Endothelial cell of umbilical vein (primary cell): ENCODE results near the gene SEC24C. TPM values are rescaled to one million over a fixed set of nuclear protein-coding genes. Genes with fewer than 3 reads are reported as not detected.

Experiments used
- BruUV-seq: library from RNA; stranded (reverse); fragments of 400-500 nt; replicated peaks from 2 replicates; lab custom pipeline; 2021; lab: Mats Ljungman, UMichigan
- CTCF ChIA-PET: fragments of 300-600, 350-600 bp; sonication (Branson Sonifier 250); formaldehyde crosslinking; loops from one replicate; lab custom pipeline; 2021; ENCODE audit warnings: antibody characterized with exemption, inconsistent platforms; lab: Charles Lee
- POLR2A ChIA-PET: fragments of 300-600, 350-600 bp; sonication (Branson Sonifier 250); formaldehyde crosslinking; loops from one replicate; lab custom pipeline; 2021; ENCODE audit warnings: antibody characterized with exemption, inconsistent platforms; lab: Charles Lee
- DNase-seq: peaks from one replicate; pipeline ENCODE4 v3.0.0-alpha.2; 2011; ENCODE audit warnings: low read depth, low spot score
- FAIRE-seq: peaks from 2 replicates; lab custom pipeline; 2011; peaks lifted over from hg19 to GRCh38; lab: Jason Lieb, UNC
- H2AFZ ChIP-seq: 2 replicates; pipeline ENCODE4 v1.6.0; 2012; ENCODE audit warnings: low read depth, low read length, control low read depth, inconsistent platforms
- H3K27ac ChIP-seq: 2 replicates; pipeline ENCODE4 v1.5.1; 2011; ENCODE audit warnings: low read depth, mild to moderate bottlenecking, control low read depth, low read length, moderate library complexity; ENCODE audit not compliant: insufficient read depth
- H3K27me3 ChIP-seq, 2 experiments: 2 replicates each; pipeline versions ENCODE4 v1.6.0 to v1.6.1; 2011; ENCODE audit warnings: low read length in 2 of 2, mixed read lengths in 1 of 2; ENCODE audit not compliant: control insufficient read depth in 2 of 2, insufficient read depth in 2 of 2
- H3K36me3 ChIP-seq, 2 experiments: 2 replicates in 1 of 2; 3 replicates in 1 of 2; pipeline ENCODE4 v1.5.1; 2011; ENCODE audit warnings: low read length in 2 of 2, mild to moderate bottlenecking in 1 of 2, moderate library complexity in 1 of 2; ENCODE audit not compliant: control insufficient read depth in 2 of 2, insufficient read depth in 2 of 2; ENCODE audit errors: extremely low read depth in 1 of 2
- H3K4me1 ChIP-seq: 3 replicates; pipeline ENCODE4 v1.5.1; 2011; ENCODE audit warnings: mild to moderate bottlenecking, low read length; ENCODE audit not compliant: control insufficient read depth, insufficient read depth; ENCODE audit errors: extremely low read depth
- H3K4me2 ChIP-seq: 2 replicates; pipeline ENCODE4 v1.6.1; 2011; ENCODE audit warnings: low read length, control low read depth, mixed read lengths; ENCODE audit not compliant: insufficient read depth
- H3K4me3 ChIP-seq, 3 experiments: fragments of 200-600 bp in 1 of 3; sonication (generic), shearing (Covaris generic) in 1 of 3; replicated peaks in 1 of 3; 2 replicates each; pipeline ENCODE4 v1.5.1; 2011 to 2016; ENCODE audit warnings: control low read depth in 3 of 3, low read length in 3 of 3, mild to moderate bottlenecking in 2 of 3, inconsistent platforms in 1 of 3, low read depth in 1 of 3, moderate library complexity in 1 of 3; ENCODE audit not compliant: insufficient read depth in 1 of 3
- H3K79me2 ChIP-seq: 2 replicates; pipeline ENCODE4 v1.6.0; 2012; ENCODE audit warnings: low read length, inconsistent platforms; ENCODE audit not compliant: control insufficient read depth, insufficient read depth
- H3K9ac ChIP-seq: replicated peaks from 2 replicates; pipeline ENCODE3; 2011; ENCODE audit warnings: low read length, control low read depth; ENCODE audit not compliant: insufficient read depth; ENCODE audit errors: extremely low read depth
- H3K9me1 ChIP-seq: replicated peaks from 3 replicates; pipeline ENCODE4 v1.6.0; 2011; ENCODE audit warnings: mild to moderate bottlenecking, low read length; ENCODE audit not compliant: control insufficient read depth, insufficient read depth; ENCODE audit errors: extremely low read depth
- H3K9me3 ChIP-seq: replicated peaks from 2 replicates; pipeline ENCODE4 v1.5.1; 2012; ENCODE audit warnings: low read length, inconsistent platforms; ENCODE audit not compliant: control insufficient read depth, insufficient read depth
- H4K20me1 ChIP-seq: replicated peaks from 2 replicates; pipeline ENCODE3; 2011; ENCODE audit warnings: mild to moderate bottlenecking, low read length; ENCODE audit not compliant: control insufficient read depth, insufficient read depth; ENCODE audit errors: extremely low read depth
- CTCF ChIP-seq, 2 donors: IDR thresholded peaks; 1 replicate in 1 of 2; 2 replicates in 1 of 2; pipeline ENCODE4 v1.5.1; 2011; ENCODE audit warnings: low read length in 2 of 2, mild to moderate bottlenecking in 2 of 2, moderate library complexity in 2 of 2, control low read depth in 1 of 2, inconsistent platforms in 1 of 2, low read depth in 1 of 2; ENCODE audit not compliant: insufficient read depth in 1 of 2; ENCODE audit errors: extremely low read depth in 1 of 2
- EZH2 ChIP-seq: IDR thresholded peaks from 2 replicates; pipeline ENCODE4 v1.6.1; 2012; ENCODE audit warnings: borderline replicate concordance, low read depth, mild to moderate bottlenecking, moderate library complexity, low read length, inconsistent platforms; ENCODE audit not compliant: severe bottlenecking
- FOS ChIP-seq: IDR thresholded peaks from 2 replicates; pipeline ENCODE4 v1.6.1; 2011; ENCODE audit warnings: mild to moderate bottlenecking, low read length, moderate library complexity, borderline replicate concordance; ENCODE audit not compliant: insufficient read depth
- GATA2 ChIP-seq: IDR thresholded peaks from 2 replicates; pipeline ENCODE4 v1.7.0; 2011; ENCODE audit warnings: low read depth, mild to moderate bottlenecking, moderate library complexity, mixed read lengths, low read length; ENCODE audit not compliant: insufficient read length, insufficient read depth
- JUN ChIP-seq: IDR thresholded peaks from 2 replicates; pipeline ENCODE4 v1.6.1; 2011; ENCODE audit warnings: borderline replicate concordance, low read depth; ENCODE audit not compliant: insufficient read length, insufficient read depth
- MAX ChIP-seq: IDR thresholded peaks from 2 replicates; pipeline ENCODE4 v1.6.1; 2011; ENCODE audit not compliant: insufficient read depth, insufficient read length
- MYC ChIP-seq: IDR thresholded peaks from one replicate; pipeline ENCODE4 v1.6.1; 2011; ENCODE audit warnings: mild to moderate bottlenecking, low read depth, low read length
- POLR2A ChIP-seq: IDR thresholded peaks from 2 replicates; pipeline ENCODE4 v1.6.1; 2012; ENCODE audit warnings: low read depth, mild to moderate bottlenecking, control low read depth, low read length
- POLR2AphosphoS5 ChIP-seq: IDR thresholded peaks from 2 replicates; pipeline ENCODE4 v1.6.1; 2012; ENCODE audit warnings: low read depth, mild to moderate bottlenecking, control low read depth, low read length, moderate library complexity; ENCODE audit not compliant: insufficient read depth
- dilution Hi-C: fragments of 300-500 bp; cut with MboI; formaldehyde crosslinking; loops from one replicate; pipeline ENCODE4 v1.15.0; 2019; ENCODE audit warnings: low sequenced_read_pairs; ENCODE audit not compliant: extremely low pct_ligation_motif_present
- intact Hi-C: fragments of 100-400 bp; cut with micrococcal nuclease; formaldehyde crosslinking; loops from one replicate; pipeline ENCODE4 v1.10.0; 2022
- polyA plus RNA-seq, 4 experiments: library from polyadenylated mRNA; depleted of rRNA in 3 of 4; stranded (reverse) in 3 of 4; unstranded in 1 of 4; fragments of >200 nt; gene quantifications; 2 replicates each; pipeline versions ENCODE4 v1.2.1 to v1.2.3, GENCODE V29; 2011 to 2012; ENCODE audit warnings: missing spikeins in 1 of 4
- total RNA-seq: library from RNA; stranded (reverse); gene quantifications from 2 replicates; pipeline ENCODE4 v1.2.3, GENCODE V29; 2021

SEC24C gene
- total and polyA plus RNA-seq, 2 donors (not counting 3 experiments of a cell fraction or from before 2014, with no cell fraction given): 95.5 to 108 TPM

GRCh38 chr10:73717556-73717955, 26.6 kb upstream of the SEC24C start:
- CTCF ChIA-PET: no interaction called here
- no TSS peak for BruUV-seq

More at GRCh38 chr10:73717556-73717955, 26.6 kb upstream of the SEC24C start:
- H3K27me3 ChIP-seq: no peaks in the 10 kb centered on the region
- peaks cover 5% of the 10 kb centered on the region for H3K4me1 ChIP-seq
- intact Hi-C loops (no loop called here), dilution Hi-C loops (no loop called here)
- H3K9ac ChIP-seq: no peak overlapping the region
- H3K9me3 ChIP-seq: no peaks in the 10 kb centered on the region
- no peak overlapping the region for H3K27ac ChIP-seq
- H4K20me1 ChIP-seq: no peaks in the 10 kb centered on the region
- H3K4me3 ChIP-seq: no peak overlapping the region
- DNase-seq (no peak), FAIRE-seq (no peak)
- POLR2A ChIA-PET: no interaction called here
- no peaks in the 10 kb centered on the region for H3K9me1 ChIP-seq
- no peak overlapping the region for H2AFZ ChIP-seq
- TF ChIP-seq POLR2A (no peak), JUN (no peak), POLR2AphosphoS5 (no peak), GATA2 (no peak), FOS (no peak), CTCF (IDR thresholded peaks at IDR 0.05; ENCODE audit: extremely low read depth in 1 of 2, insufficient read depth in 1 of 2, low read depth in 1 of 2, low read length in 2 of 2) (no peak), MAX (no peak), MYC (no peak), EZH2 (no peak)
- H3K79me2 ChIP-seq: no peaks in the 10 kb centered on the region
- peaks cover 2 to 7% of the 10 kb centered on the region in 2 experiments for H3K36me3 ChIP-seq
- no peak overlapping the region for H3K4me2 ChIP-seq
